ENCODE measurements around the gene TRABD2A. TPM values are rescaled to one million over a fixed set of nuclear protein-coding genes. Genes with fewer than 3 reads are reported as not detected.

The TRABD2A gene
- total RNA-seq, 2 donors from 2014 or later = 4.8 to 7.7 TPM

GRCh38 chr2:84882414-84882738 is 1.5 kb upstream of the TRABD2A start:
- Histone ChIP-seq H3K27me3 (ENCODE audit: control insufficient read depth, insufficient read depth, low read length, poor library complexity, severe bottlenecking) (peaks cover 75% of the 10 kb centered on the region), H3K9ac (ENCODE audit: extremely low read depth, low read length, poor library complexity, severe bottlenecking) (no peak overlapping the region), H3K4me1 (ENCODE audit: control insufficient read depth, insufficient read depth, low read length) (no peaks in the 10 kb centered on the region), H3K36me3 (ENCODE audit: control insufficient read depth, insufficient read depth, low read length) (no peaks in the 10 kb centered on the region), H3K9me3 (ENCODE audit: control insufficient read depth, low read length) (no peaks in the 10 kb centered on the region), H3K27ac (ENCODE audit: low read depth, low read length) (no peak overlapping the region), H3K4me3 (ENCODE audit: low read length) (no peak overlapping the region)
- Mint-ChIP-seq H3K4me3 (peak overlapping the region; percentile 60), H3K4me1 (peaks cover 24% of the 10 kb centered on the region), H3K36me3 (ENCODE audit: low read depth) (no peaks in the 10 kb centered on the region), H3K9me3 (no peaks in the 10 kb centered on the region), H3K27ac (no peak overlapping the region), H3K27me3 (ENCODE audit: insufficient read depth) (peaks cover 79% of the 10 kb centered on the region)
- 45 to 80% methylated on average over 2 to 3 of the region's 3 CpGs for WGBS, 2 experiments (ENCODE audit: insufficient coverage in 1 of 2, insufficient read length in 1 of 2)
- TF ChIP-seq CTCF (conservative IDR thresholded peaks at IDR 0.05) = peak; percentile 20
- no peak for DNase-seq

GRCh38 chr2:84881581-84882413 is 913 bp upstream of the TRABD2A start:
- Histone ChIP-seq H3K9ac (ENCODE audit: extremely low read depth, low read length, poor library complexity, severe bottlenecking) (no peak overlapping the region), H3K27ac (ENCODE audit: low read depth, low read length) (no peak overlapping the region), H3K4me3 (ENCODE audit: low read length) (peak overlapping the region; percentile 83), H3K4me1 (ENCODE audit: control insufficient read depth, insufficient read depth, low read length) (no peaks in the 10 kb centered on the region), H3K27me3 (ENCODE audit: control insufficient read depth, insufficient read depth, low read length, poor library complexity, severe bottlenecking) (peaks cover 81% of the 10 kb centered on the region), H3K36me3 (ENCODE audit: control insufficient read depth, insufficient read depth, low read length) (no peaks in the 10 kb centered on the region), H3K9me3 (ENCODE audit: control insufficient read depth, low read length) (no peaks in the 10 kb centered on the region)
- peak; percentile 83 for TF ChIP-seq CTCF (conservative IDR thresholded peaks at IDR 0.05)
- Mint-ChIP-seq H3K9me3 (no peaks in the 10 kb centered on the region), H3K27me3 (ENCODE audit: insufficient read depth) (peaks cover 85% of the 10 kb centered on the region), H3K27ac (peak overlapping the region; percentile 41), H3K4me1 (peaks cover 24% of the 10 kb centered on the region), H3K4me3 (peak overlapping the region; percentile 60), H3K36me3 (ENCODE audit: low read depth) (no peaks in the 10 kb centered on the region)
- 2 to 12% methylated on average over 5 to 29 of the region's 29 CpGs for WGBS, 2 experiments (ENCODE audit: insufficient coverage in 1 of 2, insufficient read length in 1 of 2)
- peak; percentile 95 for DNase-seq

GRCh38 chr2:84880395-84880644 is 564 bp downstream of the TRABD2A start:
- peak overlapping the region; percentile 20 for H3K9ac ChIP-seq (ENCODE audit: extremely low read depth, low read length, poor library complexity, severe bottlenecking)
- TF ChIP-seq CTCF (conservative IDR thresholded peaks at IDR 0.05) = no peak
- H3K36me3 Mint-ChIP-seq (ENCODE audit: low read depth) = no peaks in the 10 kb centered on the region
- H3K36me3 ChIP-seq (ENCODE audit: control insufficient read depth, insufficient read depth, low read length) = no peaks in the 10 kb centered on the region
- H3K27me3 ChIP-seq (ENCODE audit: control insufficient read depth, insufficient read depth, low read length, poor library complexity, severe bottlenecking) = peaks cover 90% of the 10 kb centered on the region
- H3K4me3 Mint-ChIP-seq = peak overlapping the region; percentile 60
- no peaks in the 10 kb centered on the region for H3K4me1 ChIP-seq (ENCODE audit: control insufficient read depth, insufficient read depth, low read length)
- DNase-seq = no peak
- H3K4me3 ChIP-seq (ENCODE audit: low read length) = peak overlapping the region; percentile 83
- H3K27ac Mint-ChIP-seq = no peak overlapping the region
- H3K9me3 ChIP-seq (ENCODE audit: control insufficient read depth, low read length) = no peaks in the 10 kb centered on the region
- H3K27me3 Mint-ChIP-seq (ENCODE audit: insufficient read depth) = peaks cover 89% of the 10 kb centered on the region
- WGBS, 2 experiments (ENCODE audit: insufficient coverage in 1 of 2, insufficient read length in 1 of 2) = 0 to 2% methylated on average over 3 to 8 of the region's 8 CpGs
- peaks cover 24% of the 10 kb centered on the region for H3K4me1 Mint-ChIP-seq
- H3K9me3 Mint-ChIP-seq = no peaks in the 10 kb centered on the region
- H3K27ac ChIP-seq (ENCODE audit: low read depth, low read length) = no peak overlapping the region

Data from endodermal cell (in vitro differentiated cells).